HG03025 (cell line): Measurements from ENCODE around the gene LHX1.

Experiments used
- ATAC-seq: cut with Tn5 transposase; IDR thresholded peaks from one replicate; pipeline ENCODE4 v1.9.1; 2021; ENCODE audit warnings: mild to moderate bottlenecking, moderate library complexity; ENCODE audit not compliant: unreplicated experiment, low FRiP score

LHX1 gene

GRCh38 chr17:36950027-36950426 lies 12.8 kb downstream of the LHX1 start:
- ATAC-seq, result no peak

DNA sequence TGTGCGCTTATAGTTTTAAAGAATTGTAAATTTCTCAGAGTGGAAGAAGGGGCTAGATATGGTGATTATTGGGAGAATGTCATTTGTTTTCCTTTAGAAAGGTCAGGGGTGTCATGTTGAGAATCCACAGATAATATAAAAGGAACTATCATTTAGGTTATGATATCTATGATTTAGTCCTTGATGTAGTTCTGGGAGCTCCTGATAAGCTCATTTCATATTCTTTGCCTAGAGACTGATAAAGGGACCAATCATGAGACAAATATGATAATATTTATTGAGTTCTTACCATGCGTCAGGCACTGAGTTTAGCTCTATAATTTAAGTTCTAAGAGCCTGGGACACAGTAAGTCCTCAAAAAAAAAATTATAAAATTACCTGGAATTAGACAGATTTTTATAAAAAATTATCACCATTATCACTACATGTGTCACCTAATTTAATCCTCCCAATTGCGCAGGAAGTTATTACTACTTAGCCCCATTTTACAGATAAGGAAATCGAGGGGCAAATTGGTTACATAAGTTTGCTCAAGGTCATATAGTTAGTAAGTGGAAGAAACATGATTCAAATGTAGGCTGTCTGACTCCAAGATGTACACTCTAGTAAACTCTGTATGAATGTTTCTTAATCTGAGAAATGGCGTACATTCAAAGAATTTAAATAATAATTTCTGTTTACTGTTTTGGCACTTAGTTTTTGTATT lies 14.0 kb downstream of the LHX1 start:
- no peak for ATAC-seq

DNA sequence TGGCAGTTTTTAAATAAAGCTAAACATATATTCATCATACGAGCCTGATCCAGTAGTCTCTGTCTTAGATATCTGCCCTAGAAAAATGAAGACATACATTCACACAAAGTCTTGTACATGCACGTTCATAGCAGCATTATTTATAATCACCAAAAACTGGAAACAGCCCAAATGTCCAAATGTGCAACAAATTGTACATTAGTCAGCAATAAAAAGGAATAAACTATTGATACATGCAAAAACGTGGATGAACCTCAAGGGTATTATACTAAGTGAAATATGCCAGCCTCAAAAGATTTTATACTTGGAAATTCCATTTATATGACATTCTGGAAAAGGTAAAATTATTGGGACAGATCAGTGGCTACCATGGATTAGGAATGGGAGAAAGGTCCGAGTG lies 34.2 kb downstream of the LHX1 start:
- ATAC-seq, result no peak

- no peak for ATAC-seq
Measured at GRCh38 chr17:36972186-36972700, 35.0 kb downstream of the LHX1 start.

DNA sequence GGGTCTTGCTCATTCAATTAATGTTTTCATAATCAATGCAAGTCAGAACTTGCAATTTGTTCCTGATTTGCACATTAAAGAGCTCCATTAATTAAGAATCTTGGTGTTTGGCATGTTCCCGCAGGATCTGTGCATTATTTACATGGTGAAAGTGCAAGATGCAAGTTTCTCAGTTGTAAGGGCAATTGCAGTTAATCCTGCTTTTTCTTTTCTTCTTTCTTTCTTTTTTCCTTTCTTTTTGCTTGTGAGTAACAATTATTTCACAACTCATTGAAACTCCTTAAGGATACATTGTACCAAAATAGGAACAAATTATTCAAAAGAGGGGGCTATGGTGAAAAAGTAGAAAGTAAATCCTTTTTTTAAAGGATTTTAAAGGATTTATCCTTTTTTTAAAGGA lies 35.6 kb downstream of the LHX1 start:
- no peak for ATAC-seq

DNA sequence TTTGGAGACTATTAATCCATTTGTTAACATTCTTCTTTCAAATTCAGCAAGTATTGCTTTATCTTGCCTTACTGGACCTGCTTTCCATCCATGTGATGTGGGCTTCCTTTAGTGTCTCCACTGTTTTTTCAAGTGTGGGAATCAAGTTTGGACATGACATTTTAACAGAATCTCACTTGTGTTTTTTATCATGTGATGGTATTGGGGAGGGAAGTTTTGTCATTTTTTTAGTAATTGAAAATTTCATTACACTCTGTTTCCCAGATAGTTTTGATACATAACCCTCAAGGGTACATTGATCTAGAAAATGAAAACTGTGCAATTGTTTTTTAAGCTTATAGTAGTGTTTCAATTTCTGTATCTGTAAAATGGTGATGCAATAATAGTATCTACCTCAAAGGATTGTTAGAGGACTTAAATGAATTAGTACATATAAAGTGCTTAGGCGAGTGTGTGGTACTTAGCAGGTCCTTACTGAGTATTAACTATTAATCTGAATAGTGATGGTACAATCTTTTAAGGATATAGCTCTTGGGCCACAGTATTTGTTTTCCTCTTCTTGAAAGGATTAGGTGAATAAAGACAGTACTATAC lies 38.7 kb downstream of the LHX1 start:
- ATAC-seq, result no peak

GRCh38 chr17:36977066-36977465 lies 39.8 kb downstream of the LHX1 start:
- no peak for ATAC-seq

- ATAC-seq, result no peak
Measured at GRCh38 chr17:36977568-36977967, 40.3 kb downstream of the LHX1 start.

DNA sequence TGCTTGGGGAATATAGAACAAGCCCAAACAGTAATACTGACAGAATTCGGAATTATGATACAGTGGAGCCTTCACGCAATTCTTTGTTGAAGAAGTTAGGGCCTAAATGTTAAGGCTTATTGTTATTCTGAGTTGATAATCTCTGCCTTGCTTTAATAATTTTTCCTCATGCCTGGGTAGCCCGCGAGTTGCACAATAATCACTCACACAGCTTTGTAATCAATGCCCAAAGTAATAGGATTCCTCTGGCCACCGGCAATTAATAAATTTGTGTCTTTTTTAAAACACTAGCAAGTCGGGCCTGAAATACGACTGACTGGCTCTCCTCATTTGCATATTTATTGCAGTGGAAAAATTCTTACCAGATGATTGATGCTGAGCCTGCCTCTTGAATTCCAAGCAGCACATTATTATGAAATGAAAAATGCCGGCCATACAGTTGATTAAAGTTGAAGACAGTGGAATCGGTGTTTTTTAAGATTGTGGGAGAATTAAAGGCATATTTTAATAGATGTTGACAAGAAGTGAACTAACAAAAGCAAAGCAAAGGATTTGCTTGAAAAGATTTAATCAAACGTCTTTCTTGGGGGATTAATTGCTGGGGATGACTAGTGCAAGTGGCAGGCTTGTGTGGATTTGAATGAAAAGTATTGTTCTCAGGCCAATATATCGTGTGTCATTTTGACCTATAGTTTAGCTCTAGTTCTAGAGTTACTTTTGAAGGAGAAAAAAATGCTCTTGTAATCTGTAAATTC lies 41.7 kb downstream of the LHX1 start:
- no peak for ATAC-seq

GRCh38 chr17:36979565-36979941 lies 42.3 kb downstream of the LHX1 start:
- no peak for ATAC-seq

DNA sequence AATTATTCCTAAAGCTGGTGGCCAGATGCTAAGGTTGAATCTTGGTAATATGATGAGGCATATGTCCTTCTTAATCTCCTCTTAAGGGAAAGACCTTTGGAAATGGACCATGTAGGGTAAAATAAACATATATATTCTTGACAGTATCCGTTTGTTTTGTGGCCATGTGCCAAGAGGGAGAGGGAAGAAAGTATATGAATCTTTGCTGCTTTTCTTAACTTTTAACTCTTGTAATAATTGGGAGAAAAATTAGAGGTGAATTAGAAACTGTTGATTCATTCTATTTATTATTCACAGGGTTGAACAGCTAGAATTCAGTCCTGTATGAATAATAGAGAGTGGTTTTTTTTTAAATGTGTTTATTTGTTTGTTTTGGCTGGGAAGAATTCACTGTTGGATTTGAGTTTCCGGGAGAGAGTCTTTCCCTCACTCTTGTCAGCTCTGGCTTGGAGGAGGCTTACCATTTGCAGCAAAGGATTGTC lies 43.0 kb downstream of the LHX1 start:
- no peak for ATAC-seq

- ATAC-seq, result no peak
Measured at GRCh38 chr17:36983618-36984017, 46.3 kb downstream of the LHX1 start.

GRCh38 chr17:36989173-36989572 lies 51.9 kb downstream of the LHX1 start:
- no peak for ATAC-seq

GRCh38 chr17:36992701-36993100 lies 55.4 kb downstream of the LHX1 start:
- no peak for ATAC-seq

GRCh38 chr17:36993227-36993626 lies 56.0 kb downstream of the LHX1 start:
- no peak for ATAC-seq
